Stimulated activated CD8-positive, alpha-beta memory T cell treated with anti-CD3 and anti-CD28 coated beads, Interleukin-15, amount 100 ng/mL, for 1 hour (primary cell): Measurements from ENCODE around the gene RAB10.
"Not testable (repeated sequence)": the region's sequence is repeated elsewhere in the genome, so short reads cannot be mapped to it uniquely, and the experiment has no call there.

Experiments
- DNase-seq: peaks from one replicate; pipeline ENCODE4 v3.0.0-alpha.2; 2020; ENCODE audit warnings: low read depth

RAB10 gene

DNA sequence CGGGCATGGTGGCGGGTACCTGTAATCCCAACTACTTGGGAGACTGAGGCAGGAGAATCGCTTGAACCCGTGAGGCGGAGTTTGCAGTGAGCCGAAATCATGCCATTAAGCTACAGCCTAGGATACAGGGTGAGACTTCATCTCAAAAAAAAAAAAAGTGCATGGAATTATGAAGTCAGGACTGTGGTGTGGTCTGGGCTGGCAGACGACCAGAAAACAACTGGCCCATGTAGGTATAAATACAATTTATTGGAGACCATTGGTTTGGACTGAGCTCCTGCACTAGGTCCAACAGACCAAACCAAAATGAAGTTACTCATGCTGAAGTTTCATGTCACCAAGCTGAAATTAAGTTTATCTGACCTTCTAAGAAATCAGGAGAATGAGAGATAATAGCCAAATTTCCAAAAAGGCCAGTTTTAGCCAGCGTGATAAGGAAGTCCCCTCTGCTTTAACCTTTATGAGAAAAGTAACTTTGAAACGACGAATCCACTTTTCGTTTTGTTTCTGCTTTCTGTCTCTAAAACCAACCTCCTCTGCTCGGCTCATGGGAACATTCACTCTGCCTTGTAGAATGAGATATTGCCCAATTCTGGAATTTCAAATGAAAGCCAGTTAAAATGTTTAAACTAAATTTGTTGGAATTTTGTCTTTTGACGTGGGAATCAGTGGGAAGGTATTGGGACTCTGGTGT lies 17.7 kb upstream of the RAB10 start:
- DNase-seq: no peak

GRCh38 chr2:26016706-26017045 lies 17.2 kb upstream of the RAB10 start:
- not testable (repeated sequence) for DNase-seq

GRCh38 chr2:26017464-26018183 lies 16.3 kb upstream of the RAB10 start:
- DNase-seq: no peak

GRCh38 chr2:26018184-26019055 lies 15.5 kb upstream of the RAB10 start:
- DNase-seq: no peak

- no peak for DNase-seq
Measured at GRCh38 chr2:26020231-26020640, 13.6 kb upstream of the RAB10 start.

- DNase-seq: no peak
Measured at GRCh38 chr2:26024260-26024659, 9.6 kb upstream of the RAB10 start.

- no peak for DNase-seq
Measured at GRCh38 chr2:26025509-26025908, 8.4 kb upstream of the RAB10 start.

- not testable (repeated sequence) for DNase-seq
Measured at GRCh38 chr2:26028083-26028482, 5.8 kb upstream of the RAB10 start.

- DNase-seq: not testable (repeated sequence)
Measured at GRCh38 chr2:26032586-26033269, 1.2 kb upstream of the RAB10 start.

DNA sequence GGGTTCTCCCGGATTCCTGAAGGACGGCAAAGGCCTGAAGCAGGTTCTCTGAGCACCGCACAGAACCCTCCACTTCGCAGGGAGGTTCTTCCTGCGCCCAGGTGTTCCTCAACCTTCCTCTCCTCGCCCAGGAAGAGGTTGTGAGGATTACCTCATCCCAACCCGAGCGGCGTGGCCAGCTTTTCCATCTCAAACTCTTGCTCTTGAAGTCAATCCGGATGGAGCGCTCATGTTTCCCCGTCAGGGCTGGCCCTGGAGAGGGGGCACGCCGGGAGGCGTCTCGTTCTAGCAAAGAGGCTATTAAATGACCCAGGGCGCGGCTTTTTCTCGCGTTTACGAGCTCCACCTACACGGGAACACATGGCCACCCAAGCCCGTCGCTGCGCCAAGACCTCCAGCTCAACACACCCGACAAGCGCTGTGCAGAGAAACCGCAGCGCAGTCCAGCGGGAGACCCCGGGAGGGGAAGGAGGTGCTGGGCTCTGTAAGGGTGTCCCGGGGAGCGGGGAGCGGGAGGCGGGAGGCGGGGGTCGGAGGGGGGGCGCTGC lies 540 bp upstream of the RAB10 start:
- peak; percentile 2 for DNase-seq

DNA sequence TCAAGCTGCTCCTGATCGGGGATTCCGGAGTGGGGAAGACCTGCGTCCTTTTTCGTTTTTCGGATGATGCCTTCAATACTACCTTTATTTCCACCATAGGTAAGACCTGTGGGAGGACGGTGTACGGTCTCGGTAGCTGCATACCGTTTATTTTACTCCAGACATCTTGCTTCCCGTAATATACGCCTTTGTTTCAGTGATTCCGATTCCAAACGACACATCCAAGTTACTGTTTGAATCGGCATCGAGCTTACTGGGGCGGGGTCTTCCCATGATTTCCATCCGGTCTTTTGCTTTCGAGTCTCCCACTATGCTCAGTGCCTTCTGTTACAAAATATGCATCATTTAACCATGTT lies 731 bp downstream of the RAB10 start:
- no peak for DNase-seq

DNA sequence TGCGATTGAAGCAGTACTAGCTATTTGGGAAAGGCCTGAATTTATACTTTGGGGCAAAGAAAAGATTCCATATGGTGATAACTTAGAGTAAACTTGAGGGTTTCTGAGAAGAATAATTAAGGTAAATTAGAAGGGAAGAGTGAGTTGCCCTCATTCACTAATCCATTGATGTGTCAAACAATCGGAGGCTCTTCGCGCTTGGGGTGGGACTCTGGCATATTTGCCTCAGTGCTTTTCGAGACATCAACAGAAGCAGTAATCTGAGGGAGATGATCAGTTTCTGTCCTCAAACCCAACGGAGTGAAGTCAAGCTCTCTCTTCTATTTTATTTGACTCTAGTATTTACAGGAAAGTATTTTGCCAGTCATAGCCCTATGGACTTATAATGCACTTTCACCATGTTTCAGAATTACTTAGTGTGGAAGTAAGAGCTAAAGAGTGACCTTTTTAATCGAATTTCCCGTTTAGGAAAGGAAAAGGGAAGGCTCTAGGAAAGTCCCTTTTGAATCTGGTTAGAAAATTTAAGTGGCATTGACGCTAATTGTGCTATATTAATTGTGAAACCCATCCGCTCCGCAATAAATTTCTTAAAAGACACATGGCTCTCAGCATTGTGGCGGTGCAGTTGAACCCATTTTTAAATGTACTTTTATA lies 1.3 kb downstream of the RAB10 start:
- DNase-seq: no peak

- no peak for DNase-seq
Measured at GRCh38 chr2:26039603-26040323, 5.9 kb downstream of the RAB10 start.

DNA sequence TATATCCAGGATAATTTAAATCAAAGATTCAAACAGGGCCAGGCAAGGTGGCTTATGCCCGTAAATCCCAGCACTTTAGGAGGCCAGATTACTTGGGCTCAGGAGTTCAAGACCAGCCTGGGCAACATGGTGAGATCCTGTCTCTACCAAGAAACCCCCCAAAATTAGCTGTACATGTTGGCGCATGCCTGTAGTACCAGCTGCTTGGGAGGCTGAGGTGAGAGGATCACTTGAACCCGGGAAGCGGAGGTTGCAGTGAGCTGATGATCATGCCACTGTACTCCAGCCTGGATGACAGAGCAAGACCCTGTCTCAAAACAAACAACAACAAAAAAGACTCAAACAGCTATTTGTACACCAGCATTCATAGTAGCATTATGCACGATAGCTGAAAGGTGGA lies 9.2 kb downstream of the RAB10 start:
- DNase-seq: no peak

- no peak for DNase-seq
Measured at GRCh38 chr2:26043862-26044696, 10.2 kb downstream of the RAB10 start.

DNA sequence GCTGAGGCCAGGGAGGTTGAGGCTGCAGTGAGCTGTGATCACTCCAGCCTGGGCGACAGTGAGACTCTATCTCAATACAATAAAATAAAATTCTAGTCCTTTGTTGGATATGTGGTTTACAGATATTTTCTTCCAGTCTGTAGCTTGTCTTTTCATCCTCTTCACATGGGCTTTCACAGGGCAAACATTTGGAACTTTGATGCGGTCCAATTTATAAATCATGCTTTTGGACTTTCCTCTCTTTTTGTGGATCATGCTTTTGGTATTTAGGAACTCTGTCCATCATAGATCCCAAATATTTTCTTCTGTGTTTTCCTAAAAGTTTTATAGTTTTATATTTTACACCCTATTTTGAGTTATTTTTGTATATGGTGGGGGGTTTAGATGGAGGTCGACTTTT lies 14.9 kb downstream of the RAB10 start:
- DNase-seq: no peak

GRCh38 chr2:26049641-26050040 lies 15.8 kb downstream of the RAB10 start:
- no peak for DNase-seq

GRCh38 chr2:26052740-26053139 lies 18.9 kb downstream of the RAB10 start:
- DNase-seq: no peak

- DNase-seq: no peak
Measured at GRCh38 chr2:26054598-26055348, 20.9 kb downstream of the RAB10 start.
